ENCODE measurements around the gene NOL12.

DNA sequence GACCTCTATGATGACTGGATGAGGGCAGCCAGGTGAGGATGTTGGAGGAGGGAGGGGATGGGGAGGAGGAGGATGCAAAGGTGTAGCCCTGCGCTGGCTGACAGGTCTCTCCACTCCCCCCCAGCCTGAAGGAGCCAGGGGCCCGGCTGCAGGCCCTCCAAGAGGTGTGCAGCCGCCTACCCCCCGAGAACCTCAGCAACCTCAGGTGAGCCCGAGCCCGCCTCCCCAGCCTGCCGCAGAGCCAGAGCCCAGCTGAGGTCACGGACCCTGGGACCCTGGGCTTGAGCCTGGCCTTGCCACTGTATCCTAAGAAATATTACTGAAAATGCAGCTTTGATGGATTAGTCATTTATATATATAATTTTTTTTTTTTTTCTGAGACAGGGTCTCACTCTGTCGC lies 38.8 kb upstream of the NOL12 start:
- TF ChIP-seq, protein P1, sequence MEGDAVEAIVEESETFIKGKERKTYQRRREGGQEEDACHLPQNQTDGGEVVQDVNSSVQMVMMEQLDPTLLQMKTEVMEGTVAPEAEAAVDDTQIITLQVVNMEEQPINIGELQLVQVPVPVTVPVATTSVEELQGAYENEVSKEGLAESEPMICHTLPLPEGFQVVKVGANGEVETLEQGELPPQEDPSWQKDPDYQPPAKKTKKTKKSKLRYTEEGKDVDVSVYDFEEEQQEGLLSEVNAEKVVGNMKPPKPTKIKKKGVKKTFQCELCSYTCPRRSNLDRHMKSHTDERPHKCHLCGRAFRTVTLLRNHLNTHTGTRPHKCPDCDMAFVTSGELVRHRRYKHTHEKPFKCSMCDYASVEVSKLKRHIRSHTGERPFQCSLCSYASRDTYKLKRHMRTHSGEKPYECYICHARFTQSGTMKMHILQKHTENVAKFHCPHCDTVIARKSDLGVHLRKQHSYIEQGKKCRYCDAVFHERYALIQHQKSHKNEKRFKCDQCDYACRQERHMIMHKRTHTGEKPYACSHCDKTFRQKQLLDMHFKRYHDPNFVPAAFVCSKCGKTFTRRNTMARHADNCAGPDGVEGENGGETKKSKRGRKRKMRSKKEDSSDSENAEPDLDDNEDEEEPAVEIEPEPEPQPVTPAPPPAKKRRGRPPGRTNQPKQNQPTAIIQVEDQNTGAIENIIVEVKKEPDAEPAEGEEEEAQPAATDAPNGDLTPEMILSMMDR (IDR thresholded peaks at IDR 0.05) = no peak
- TF ChIP-seq POLR2AphosphoS5 (IDR thresholded peaks at IDR 0.05; ENCODE audit: low read depth, low read length) = no peak

Measured in Panc1 (cell line).